Liver (tissue), 9 donors: ENCODE measurements around the gene PDE5A. TPM values are rescaled to one million over a fixed set of nuclear protein-coding genes. Genes with fewer than 3 reads are reported as not detected.

Experiments used
- DNase-seq: peaks from one replicate; pipeline ENCODE4 v3.0.0-alpha.2; 2017; ENCODE audit warnings: low spot score
- H3K27ac ChIP-seq, 2 donors: one replicate each; pipeline ENCODE4 v1.7.0; 2013; ENCODE audit warnings: inconsistent platforms in 2 of 2, low read length in 2 of 2, control low read depth in 1 of 2, low read depth in 1 of 2, mild to moderate bottlenecking in 1 of 2
- H3K27me3 ChIP-seq, 4 donors: one replicate each; pipeline versions ENCODE4 v1.6.1 to v1.7.0; 2013; ENCODE audit warnings: low read length in 3 of 4, inconsistent platforms in 1 of 4, mild to moderate bottlenecking in 1 of 4, moderate library complexity in 1 of 4; ENCODE audit not compliant: control insufficient read depth in 4 of 4, insufficient read depth in 4 of 4
- H3K36me3 ChIP-seq, 4 donors: one replicate each; pipeline versions ENCODE4 v1.6.1 to v1.7.0; 2013; ENCODE audit warnings: low read length in 3 of 4, mild to moderate bottlenecking in 3 of 4, low read depth in 1 of 4, moderate library complexity in 1 of 4; ENCODE audit not compliant: control insufficient read depth in 4 of 4, insufficient read depth in 3 of 4
- H3K4me1 ChIP-seq, 4 donors: one replicate each; pipeline versions ENCODE4 v1.6.1 to v1.7.0; 2013; ENCODE audit warnings: low read length in 3 of 4, mild to moderate bottlenecking in 3 of 4, moderate library complexity in 1 of 4; ENCODE audit not compliant: control insufficient read depth in 4 of 4, insufficient read depth in 4 of 4
- H3K4me3 ChIP-seq, 3 donors: one replicate each; pipeline versions ENCODE4 v1.6.1 to v1.7.0; 2013; ENCODE audit warnings: low read length in 3 of 3, control low read depth in 1 of 3, low read depth in 1 of 3, mild to moderate bottlenecking in 1 of 3
- H3K9ac ChIP-seq, 2 donors: one replicate each; pipeline ENCODE4 v1.7.0; 2013; ENCODE audit warnings: low read length in 2 of 2, mild to moderate bottlenecking in 2 of 2, moderate library complexity in 2 of 2, control low read depth in 1 of 2, low read depth in 1 of 2
- H3K9me3 ChIP-seq, 4 donors: one replicate each; pipeline versions ENCODE4 v1.6.1 to v1.7.0; 2013; ENCODE audit warnings: low read length in 3 of 4; ENCODE audit not compliant: control insufficient read depth in 4 of 4
- ATF3 ChIP-seq: IDR thresholded peaks from 2 replicates; pipeline ENCODE4 v1.6.1; 2016; ENCODE audit warnings: antibody characterized with exemption
- CTCF ChIP-seq: fragments of 150-350 bp; IDR thresholded peaks from 2 replicates; pipeline ENCODE4 v1.5.1; 2017; ENCODE audit warnings: improper control_type of control experiment, low read depth, low read length; ENCODE audit not compliant: missing input control
- EGR1 ChIP-seq, 2 donors: IDR thresholded peaks; 2 replicates each; pipeline ENCODE4 v1.6.1; 2016 to 2018; ENCODE audit warnings: antibody characterized with exemption in 2 of 2, low read depth in 2 of 2
- FOXA1 ChIP-seq: IDR thresholded peaks from 2 replicates; pipeline ENCODE4 v1.6.1; 2016; ENCODE audit warnings: antibody characterized with exemption
- FOXA2 ChIP-seq: IDR thresholded peaks from 2 replicates; pipeline ENCODE4 v1.6.1; 2016; ENCODE audit warnings: antibody characterized with exemption
- GABPA ChIP-seq, 2 donors: IDR thresholded peaks in 1 of 2; conservative IDR thresholded peaks in 1 of 2; 2 replicates each; pipeline ENCODE4 v1.6.1; 2016; ENCODE audit warnings: antibody characterized with exemption in 2 of 2, mild to moderate bottlenecking in 1 of 2, moderate library complexity in 1 of 2
- HNF4A ChIP-seq, 2 donors: conservative IDR thresholded peaks; 2 replicates each; pipeline ENCODE4 v1.6.1; 2016; ENCODE audit warnings: antibody characterized with exemption in 2 of 2, mild to moderate bottlenecking in 2 of 2
- HNF4G ChIP-seq: IDR thresholded peaks from 2 replicates; pipeline ENCODE4 v1.6.1; 2016; ENCODE audit warnings: antibody characterized with exemption
- JUND ChIP-seq, 2 donors: IDR thresholded peaks; 2 replicates each; pipeline ENCODE4 v1.6.1; 2016; ENCODE audit warnings: antibody characterized with exemption in 2 of 2
- MAX ChIP-seq: IDR thresholded peaks from 2 replicates; pipeline ENCODE4 v1.6.1; 2016; ENCODE audit warnings: antibody characterized with exemption
- NR2F2 ChIP-seq: IDR thresholded peaks from 2 replicates; pipeline ENCODE4 v1.6.1; 2016; ENCODE audit warnings: antibody characterized with exemption
- RAD21 ChIP-seq, 2 donors: IDR thresholded peaks; 2 replicates each; pipeline ENCODE4 v1.6.1; 2016; ENCODE audit warnings: antibody characterized with exemption in 2 of 2, mild to moderate bottlenecking in 2 of 2
- REST ChIP-seq: IDR thresholded peaks from 2 replicates; pipeline ENCODE4 v1.6.1; 2016; ENCODE audit warnings: antibody characterized with exemption, mild to moderate bottlenecking
- RXRA ChIP-seq, 2 donors: IDR thresholded peaks; 2 replicates each; pipeline ENCODE4 v1.6.1; 2017 to 2018; ENCODE audit warnings: antibody characterized with exemption in 2 of 2, mild to moderate bottlenecking in 1 of 2
- TAF1 ChIP-seq: conservative IDR thresholded peaks from 2 replicates; pipeline ENCODE4 v1.6.1; 2016; ENCODE audit warnings: antibody characterized with exemption, mild to moderate bottlenecking
- YY1 ChIP-seq: IDR thresholded peaks from 2 replicates; pipeline ENCODE4 v1.6.1; 2016; ENCODE audit warnings: antibody characterized with exemption, mild to moderate bottlenecking
- ZBTB33 ChIP-seq: IDR thresholded peaks from 2 replicates; pipeline ENCODE4 v1.6.1; 2016; ENCODE audit warnings: antibody characterized with exemption
- polyA plus RNA-seq, 2 donors: library from polyadenylated mRNA; stranded (reverse) in 1 of 2; unstranded in 1 of 2; fragments of 200-250 nt in 1 of 2; fragments of >200 nt in 1 of 2; fragmentation: Nextera tagmentation in 1 of 2; extraction: Ambion mirVana in 1 of 2; gene quantifications; one replicate each; pipeline versions ENCODE4 v1.2.1 to v1.2.3, GENCODE V29; 2013 to 2015
- total RNA-seq, 2 donors: library from RNA; depleted of rRNA; stranded (reverse); fragments of >200 nt; gene quantifications; one replicate each; pipeline ENCODE4 v1.2.3, GENCODE V29; 2014
- donor health status: healthy.
- donor health status: healthy.
- donor health status: healthy.
- donor health status: healthy.
- donor health status: healthy.

The PDE5A gene
- total and polyA plus RNA-seq, 4 donors, result 0.61 to 3.8 (median 3.0) TPM

- Histone ChIP-seq H3K9ac (no peak overlapping the region), H3K27me3 (no peaks in the 10 kb centered on the region), H3K9me3 (no peaks in the 10 kb centered on the region), H3K36me3 (no peaks in the 10 kb centered on the region), H3K4me1 (peaks cover 9 to 16% (median 13%) of the 10 kb centered on the region in 4 donors), H3K4me3 (no peak overlapping the region), H3K27ac (no peak overlapping the region)
- DNase-seq, result no peak
- TF ChIP-seq REST (no peak), HNF4G (no peak), TAF1 (no peak), HNF4A (conservative IDR thresholded peaks at IDR 0.05) (no peak), JUND (IDR thresholded peaks at IDR 0.05) (no peak), YY1 (no peak), MAX (no peak), GABPA (IDR thresholded peaks at IDR 0.05 in 1 of 2, conservative IDR thresholded peaks at IDR 0.05 in 1 of 2) (no peak), CTCF (no peak), ZBTB33 (no peak), FOXA2 (no peak), RAD21 (IDR thresholded peaks at IDR 0.05) (no peak), EGR1 (IDR thresholded peaks at IDR 0.05; ENCODE audit: low read depth in 2 of 2) (no peak), RXRA (IDR thresholded peaks at IDR 0.05) (no peak), NR2F2 (no peak)
Observed at GRCh38 chr4:119623025-119623424, 5.6 kb downstream of the PDE5A start.

GRCh38 chr4:119615068-119615719, 13.4 kb downstream of the PDE5A start:
- H3K4me3 ChIP-seq, result no peak overlapping the region
- no peaks in the 10 kb centered on the region for H3K27me3 ChIP-seq
- peaks cover 0 to 2% (median 0%) of the 10 kb centered on the region in 4 donors for H3K9me3 ChIP-seq
- no peak overlapping the region for H3K9ac ChIP-seq
- no peaks in the 10 kb centered on the region for H3K4me1 ChIP-seq
- DNase-seq, result no peak
- TF ChIP-seq TAF1 (no peak), MAX (no peak), REST (no peak), HNF4G (no peak), ATF3 (no peak), NR2F2 (no peak), EGR1 (IDR thresholded peaks at IDR 0.05; ENCODE audit: low read depth in 2 of 2) (no peak), RAD21 (IDR thresholded peaks at IDR 0.05) (no peak), RXRA (IDR thresholded peaks at IDR 0.05) (no peak), JUND (IDR thresholded peaks at IDR 0.05) (no peak), FOXA1 (no peak), GABPA (IDR thresholded peaks at IDR 0.05 in 1 of 2, conservative IDR thresholded peaks at IDR 0.05 in 1 of 2) (no peak), HNF4A (conservative IDR thresholded peaks at IDR 0.05) (no peak)
- H3K27ac ChIP-seq, result no peak overlapping the region
- H3K36me3 ChIP-seq, result no peaks in the 10 kb centered on the region
